NOMO-1 treated with DMSO at 0.1 percent for 48 hours (cell line): ENCODE results near the gene GRIN1.

Source experiments
- DNase-seq: peaks from one replicate; lab custom pipeline; 2025; ENCODE audit not compliant: unreplicated experiment; lab: John Stamatoyannopoulos, UW

The GRIN1 gene

DNA sequence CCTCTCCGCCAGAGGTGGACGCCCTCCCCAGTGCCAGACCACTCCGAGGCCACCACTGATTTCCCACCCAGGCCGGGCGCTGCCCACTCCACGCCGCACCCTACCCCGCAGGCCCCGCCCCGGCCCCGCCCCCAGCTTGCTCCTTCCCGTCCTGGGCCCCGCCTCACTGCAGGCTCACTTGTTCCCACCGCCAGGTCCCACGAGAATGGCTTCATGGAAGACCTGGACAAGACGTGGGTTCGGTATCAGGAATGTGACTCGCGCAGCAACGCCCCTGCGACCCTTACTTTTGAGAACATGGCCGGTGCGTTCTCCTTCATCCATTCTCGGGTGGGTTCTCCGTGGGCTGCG lies 24.4 kb downstream of the GRIN1 start:
- DNase-seq = no peak

DNA sequence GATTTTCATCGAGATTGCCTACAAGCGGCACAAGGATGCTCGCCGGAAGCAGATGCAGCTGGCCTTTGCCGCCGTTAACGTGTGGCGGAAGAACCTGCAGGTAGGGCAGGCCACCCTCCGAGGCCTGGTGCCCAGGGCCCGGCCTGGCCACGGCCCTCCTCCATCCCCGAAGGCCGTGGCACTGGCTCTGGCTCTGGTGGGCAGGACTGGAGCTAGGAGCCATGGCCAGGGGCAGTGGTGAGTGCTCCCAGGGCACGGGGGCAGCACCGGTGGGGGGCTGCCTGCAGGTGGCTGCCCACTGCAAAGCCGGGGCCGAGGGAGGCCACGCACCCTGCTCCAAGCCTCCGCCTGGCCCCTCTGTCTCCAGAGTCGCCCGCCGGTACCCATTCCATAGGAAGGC lies 24.9 kb downstream of the GRIN1 start:
- DNase-seq = no peak

DNA sequence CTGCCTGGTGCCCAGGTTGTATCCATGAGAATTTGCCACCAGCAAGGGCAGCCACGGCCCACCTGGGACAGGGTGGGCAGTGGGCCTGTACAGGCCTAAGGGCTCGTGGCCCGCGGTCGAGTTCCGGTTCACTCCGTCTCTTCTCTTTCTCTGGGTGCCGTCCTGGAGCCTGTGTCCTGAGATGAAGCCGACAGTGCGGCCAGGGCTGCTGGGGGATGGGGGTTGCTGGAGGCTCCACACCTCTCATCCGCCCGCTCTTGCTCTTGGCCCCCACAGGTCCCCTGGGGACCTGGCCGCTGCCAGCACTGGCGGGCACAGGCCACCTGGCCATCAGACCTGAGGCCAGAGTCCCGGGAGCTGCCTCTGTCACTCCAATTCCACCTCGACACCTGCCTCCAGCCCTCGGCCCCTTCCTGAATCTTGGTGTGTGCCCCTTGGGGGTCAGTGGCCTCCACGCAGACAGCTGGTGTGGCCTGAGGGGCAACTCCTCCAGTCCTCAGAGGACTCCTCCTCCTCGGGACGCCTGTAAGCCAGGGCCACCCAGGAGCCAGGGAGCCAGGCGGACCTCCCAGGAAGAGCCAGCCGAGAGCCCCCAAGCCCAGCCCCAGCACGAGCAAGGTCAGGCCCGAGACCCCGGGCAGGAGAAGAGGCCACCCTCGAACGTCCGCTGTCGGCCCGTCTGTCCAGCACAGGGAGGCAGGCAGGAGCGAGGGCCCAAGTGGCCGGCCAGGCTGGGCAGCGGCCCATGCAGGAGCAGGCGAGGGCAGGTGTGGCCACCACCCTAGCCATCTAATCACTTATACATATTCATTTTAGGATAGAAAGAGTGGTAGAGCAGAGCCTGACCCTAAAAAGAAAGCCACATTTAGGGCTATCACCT lies 25.7 kb downstream of the GRIN1 start:
- DNase-seq = no peak

DNA sequence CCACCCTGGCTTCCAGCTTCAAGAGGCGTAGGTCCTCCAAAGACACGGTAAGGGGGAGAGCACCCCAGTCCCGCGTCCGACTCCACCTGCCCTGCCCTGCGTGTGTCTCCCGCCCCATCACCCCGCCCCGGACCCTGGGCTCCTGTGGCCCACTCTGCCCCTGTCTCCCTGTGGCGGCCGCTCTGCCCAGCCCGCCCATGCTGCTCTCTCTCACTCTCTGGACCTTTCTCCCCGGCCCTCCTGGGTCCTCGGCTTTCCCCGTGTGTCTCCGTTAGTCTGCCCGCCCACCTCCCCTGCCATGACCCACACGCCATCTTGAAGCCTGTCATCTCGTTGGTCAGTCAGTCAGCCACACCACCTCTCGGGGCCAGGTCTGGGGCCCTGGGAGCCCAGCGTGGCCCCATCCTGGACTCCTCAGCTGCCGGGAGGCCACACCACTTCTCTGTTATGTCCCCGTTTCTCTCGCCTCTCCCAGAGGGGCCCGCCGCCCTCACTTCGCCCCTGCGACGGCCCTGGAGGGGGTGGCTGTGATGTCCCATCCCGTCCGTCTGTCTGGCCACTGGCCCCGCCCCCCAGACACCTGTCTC lies 26.4 kb downstream of the GRIN1 start:
- no peak for DNase-seq

DNA sequence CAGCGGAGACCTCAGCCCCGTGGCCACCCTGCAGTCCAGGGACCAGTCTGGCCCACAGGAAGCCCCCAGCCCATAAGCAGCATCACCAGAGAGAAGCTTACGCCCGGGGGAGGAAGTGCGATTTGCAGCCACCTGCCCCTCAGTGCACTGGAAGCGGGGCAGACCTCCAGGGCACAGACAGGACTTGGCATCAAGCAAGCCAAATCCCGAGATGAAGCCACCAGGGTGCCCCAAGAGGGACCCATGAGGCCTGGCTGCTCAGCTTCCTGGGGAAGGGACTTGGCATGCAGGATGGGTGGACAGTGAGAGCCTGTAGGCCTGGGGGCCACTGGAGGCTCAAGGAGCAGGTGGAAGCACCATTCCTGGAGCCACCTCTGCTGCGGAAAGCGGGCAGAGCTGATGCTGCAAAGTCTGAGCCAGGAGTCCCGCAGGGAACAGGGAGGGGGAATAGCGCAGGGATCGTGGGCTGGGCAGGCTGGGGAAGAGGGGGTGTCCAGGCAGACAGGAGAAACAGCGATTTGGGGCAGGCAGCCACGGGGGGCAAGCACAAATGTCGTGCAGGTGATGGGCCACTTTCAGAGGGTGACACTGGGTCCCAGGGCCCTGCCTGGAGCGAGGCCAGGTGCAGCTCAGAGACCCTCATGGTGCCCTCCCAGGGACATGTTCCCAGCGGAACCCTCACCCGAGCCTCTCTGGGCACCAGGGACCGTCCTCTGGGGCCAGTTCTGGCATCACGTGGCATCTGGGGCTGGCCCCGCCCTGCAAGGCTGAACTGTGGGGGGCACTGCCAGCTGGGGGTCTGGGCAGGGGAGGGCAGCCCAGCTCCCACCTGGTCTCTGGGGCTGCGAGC lies 27.7 kb downstream of the GRIN1 start:
- no peak for DNase-seq

DNA sequence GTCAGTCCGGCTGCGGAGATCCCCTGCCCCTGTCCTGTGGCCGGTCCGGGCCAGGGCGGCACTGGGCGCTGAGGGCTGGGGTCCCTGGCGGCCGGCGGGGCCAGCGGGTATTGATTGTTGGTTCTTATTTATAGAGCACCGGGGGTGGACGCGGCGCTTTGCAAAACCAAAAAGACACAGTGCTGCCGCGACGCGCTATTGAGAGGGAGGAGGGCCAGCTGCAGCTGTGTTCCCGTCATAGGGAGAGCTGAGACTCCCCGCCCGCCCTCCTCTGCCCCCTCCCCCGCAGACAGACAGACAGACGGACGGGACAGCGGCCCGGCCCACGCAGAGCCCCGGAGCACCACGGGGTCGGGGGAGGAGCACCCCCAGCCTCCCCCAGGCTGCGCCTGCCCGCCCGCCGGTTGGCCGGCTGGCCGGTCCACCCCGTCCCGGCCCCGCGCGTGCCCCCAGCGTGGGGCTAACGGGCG lies 28.4 kb downstream of the GRIN1 start:
- no peak for DNase-seq

DNA sequence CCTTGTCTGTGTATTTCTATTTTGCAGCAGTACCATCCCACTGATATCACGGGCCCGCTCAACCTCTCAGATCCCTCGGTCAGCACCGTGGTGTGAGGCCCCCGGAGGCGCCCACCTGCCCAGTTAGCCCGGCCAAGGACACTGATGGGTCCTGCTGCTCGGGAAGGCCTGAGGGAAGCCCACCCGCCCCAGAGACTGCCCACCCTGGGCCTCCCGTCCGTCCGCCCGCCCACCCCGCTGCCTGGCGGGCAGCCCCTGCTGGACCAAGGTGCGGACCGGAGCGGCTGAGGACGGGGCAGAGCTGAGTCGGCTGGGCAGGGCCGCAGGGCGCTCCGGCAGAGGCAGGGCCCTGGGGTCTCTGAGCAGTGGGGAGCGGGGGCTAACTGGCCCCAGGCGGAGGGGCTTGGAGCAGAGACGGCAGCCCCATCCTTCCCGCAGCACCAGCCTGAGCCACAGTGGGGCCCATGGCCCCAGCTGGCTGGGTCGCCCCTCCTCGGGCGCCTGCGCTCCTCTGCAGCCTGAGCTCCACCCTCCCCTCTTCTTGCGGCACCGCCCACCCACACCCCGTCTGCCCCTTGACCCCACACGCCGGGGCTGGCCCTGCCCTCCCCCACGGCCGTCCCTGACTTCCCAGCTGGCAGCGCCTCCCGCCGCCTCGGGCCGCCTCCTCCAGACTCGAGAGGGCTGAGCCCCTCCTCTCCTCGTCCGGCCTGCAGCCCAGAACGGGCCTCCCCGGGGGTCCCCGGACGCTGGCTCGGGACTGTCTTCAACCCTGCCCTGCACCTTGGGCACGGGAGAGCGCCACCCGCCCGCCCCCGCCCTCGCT lies 29.0 kb downstream of the GRIN1 start:
- DNase-seq = no peak

DNA sequence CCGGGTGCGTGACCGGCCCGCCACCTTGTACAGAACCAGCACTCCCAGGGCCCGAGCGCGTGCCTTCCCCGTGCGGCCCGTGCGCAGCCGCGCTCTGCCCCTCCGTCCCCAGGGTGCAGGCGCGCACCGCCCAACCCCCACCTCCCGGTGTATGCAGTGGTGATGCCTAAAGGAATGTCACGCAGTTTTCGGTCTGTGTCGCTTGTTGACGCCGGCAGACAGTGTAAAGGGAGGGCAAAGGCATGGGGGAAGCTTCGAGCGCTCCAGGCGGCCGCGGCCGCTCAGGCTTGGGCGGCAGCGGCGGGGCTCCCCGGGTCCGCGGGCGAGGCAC lies 29.6 kb downstream of the GRIN1 start:
- no peak for DNase-seq

DNA sequence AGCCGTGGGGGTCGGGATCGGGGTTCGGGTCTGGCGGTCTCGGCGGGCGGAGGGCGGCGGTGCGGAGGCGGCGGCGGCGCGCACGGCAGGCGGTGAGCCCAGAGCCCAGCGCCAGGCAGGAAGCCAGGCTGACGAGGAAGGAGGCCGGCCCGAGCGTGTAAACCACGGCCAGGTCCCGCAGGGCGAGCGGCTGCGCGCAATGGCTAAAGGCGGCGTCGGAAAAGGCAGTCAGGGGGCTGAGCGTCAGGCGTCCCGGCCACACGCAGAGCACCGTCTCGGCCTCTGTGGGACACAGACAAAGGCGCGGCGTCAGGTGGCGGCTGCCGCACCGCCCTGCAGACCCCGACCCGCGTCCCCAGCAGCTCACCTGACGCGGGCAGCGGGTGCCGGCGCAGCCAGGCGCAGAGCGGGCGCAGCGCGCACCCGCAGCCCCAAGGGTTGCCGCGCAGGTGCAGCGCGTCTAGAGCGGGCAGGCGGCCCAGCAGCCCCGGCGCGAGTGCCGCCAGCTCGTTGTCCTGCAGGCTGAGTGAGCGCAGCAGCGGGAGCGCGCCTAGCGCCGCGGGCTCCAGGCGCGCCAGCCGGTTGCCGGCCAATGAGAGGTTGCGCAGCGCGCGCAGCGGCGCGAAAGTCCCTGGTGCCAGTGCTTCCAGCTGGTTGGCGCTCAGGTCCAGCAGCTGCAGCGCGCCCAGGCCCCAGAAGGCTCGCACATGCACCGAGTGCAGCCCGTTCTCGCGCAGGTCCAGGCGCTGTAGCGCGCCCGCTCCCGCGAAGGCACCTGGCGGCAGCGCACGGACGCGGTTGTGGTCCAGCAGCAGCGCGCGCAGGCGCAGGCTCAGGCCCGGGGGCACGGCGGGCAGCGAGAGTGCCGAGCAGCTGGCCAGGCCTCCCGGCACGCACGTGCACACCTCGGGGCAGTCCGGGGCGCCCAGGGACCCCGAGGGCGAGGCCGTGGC lies 30.2 kb downstream of the GRIN1 start:
- DNase-seq = peak; percentile 53

DNA sequence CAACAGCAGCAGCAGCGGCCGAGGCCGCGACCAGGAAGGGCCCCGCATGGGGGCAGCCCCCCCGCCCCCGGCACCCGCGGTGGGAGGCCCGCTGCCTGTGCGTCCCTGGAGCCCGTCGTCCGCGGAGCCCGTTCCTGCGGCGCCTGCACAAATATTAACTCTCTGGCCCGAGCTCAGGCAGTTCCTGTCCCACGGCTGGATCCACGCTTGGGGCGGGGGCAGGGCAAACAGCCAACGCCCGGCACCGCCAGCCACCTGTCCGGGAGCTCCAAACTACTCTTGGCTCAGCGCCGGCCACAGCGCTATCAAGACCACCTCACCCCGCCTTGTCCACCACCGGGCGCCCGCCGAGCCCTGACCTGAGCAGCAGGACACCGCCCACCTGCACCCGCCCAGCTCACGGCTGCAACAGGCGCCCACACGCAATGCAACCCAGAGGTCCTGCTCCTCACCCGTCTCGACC lies 31.0 kb downstream of the GRIN1 start, which contains the start of gene LRRC26:
Gene LRRC26, minus strand, starts transcription at position 156 of the 463 bp plus-strand sequence. Its CDS starts 108 bp downstream, at position 48.
- DNase-seq = no peak

DNA sequence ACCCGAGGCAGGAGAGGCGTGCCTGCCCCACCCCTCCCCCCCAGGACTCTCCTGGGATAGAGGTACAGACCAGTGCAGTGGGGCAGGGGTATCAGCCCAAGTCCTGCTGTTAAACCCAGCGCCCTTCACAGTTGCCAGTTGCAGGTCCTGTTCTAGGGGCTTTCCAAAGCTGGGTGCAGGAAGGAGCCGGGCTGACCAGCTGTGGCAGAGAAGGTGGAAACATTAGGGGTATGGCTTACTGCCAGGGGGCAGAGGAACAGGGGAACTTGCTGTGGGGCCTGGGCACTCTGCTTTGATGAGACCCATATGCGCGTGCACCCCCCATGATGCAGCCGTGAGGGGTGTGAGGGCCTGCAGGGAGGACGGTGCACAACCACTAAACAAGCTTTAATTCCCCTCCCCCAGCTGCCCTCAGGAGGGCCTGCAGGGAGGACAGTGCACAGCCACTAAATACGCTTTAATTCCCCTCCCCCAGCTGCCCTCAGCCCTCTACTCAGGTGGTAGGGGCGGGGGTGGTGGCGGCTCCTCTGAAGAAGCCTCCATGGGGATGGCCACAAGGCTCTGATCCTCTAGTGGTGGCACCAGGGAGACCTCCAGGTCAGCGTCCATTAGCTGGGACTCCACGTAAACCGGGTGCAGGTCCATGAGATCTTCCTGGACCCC lies 31.7 kb downstream of the GRIN1 start:
- DNase-seq = no peak

DNA sequence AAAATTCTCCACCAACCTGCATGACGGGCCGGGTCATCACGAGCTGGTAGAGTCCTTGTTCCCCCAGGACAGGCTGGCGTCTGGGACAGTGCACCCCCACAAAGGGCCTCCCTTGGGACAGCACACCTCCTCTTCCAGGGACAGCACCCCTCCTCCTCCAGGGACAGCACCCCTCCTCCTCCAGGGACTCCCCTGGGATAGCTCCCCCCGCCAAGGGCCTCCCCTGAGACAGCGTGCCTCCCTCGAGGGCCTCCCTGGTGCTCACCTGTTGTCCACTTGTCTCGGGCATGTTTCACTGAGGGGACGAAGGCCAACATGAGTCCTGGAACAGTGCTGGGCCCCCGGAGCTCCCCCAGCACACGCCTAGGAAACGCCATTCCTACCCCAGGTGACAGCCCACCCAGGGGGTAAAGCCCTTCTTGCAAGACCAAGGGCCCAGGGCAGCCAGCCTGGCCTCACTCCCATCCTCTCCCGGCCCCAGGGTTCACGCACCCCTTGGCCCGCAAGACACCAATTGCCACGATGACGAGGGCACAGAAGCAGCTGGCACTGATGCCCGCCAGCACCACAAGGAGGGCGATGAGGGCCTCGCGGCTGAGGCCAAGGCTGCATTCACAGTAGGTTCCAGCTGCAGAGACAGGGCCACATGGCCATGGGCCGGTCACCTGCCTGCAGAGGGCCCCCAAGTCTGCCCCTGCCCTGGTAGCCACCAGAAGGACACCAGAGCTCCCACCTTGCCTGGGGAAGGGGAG lies 32.4 kb downstream of the GRIN1 start:
- DNase-seq = no peak

DNA sequence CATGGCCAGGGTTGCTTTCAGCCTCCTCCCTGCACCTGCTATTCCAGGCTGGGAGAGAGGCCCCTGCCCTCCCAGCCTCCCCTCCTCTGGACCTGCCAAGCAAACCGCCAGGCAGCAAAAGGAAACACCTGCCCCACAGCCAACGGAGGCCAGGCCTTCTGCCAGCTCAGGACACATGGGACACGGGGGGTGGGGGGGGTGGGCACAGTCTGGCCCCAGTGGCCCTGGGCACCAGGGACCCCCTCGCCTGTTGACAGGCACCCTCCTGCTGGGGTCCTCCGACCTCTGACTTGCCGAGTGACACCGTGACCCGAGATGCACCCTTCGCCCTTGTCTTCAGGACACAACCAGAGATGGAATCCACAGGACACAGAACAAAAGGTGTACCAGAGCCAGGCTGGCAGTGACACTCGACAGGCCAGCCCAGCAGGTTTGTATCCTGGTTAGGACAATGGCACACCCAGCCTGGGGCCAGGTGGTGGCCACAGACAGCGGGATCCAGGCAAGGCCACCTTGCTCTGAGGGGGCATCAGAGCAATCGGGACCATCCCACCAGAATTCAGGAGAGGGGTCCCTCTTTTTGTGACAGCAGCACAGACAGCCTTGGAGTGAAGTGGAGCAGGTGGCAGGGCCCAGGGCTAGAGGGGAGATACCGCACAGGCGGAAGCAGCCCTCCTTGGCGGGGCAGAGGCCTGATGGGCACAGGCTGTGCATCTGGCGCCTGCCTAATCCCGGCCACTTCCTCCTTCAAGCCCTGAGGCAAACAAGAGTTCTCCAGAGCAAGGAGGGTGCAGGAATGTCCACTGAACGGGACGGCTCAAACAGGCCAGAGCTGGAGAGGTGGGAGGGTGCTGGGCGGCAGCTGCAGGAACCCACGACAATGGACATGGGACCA lies 34.2 kb downstream of the GRIN1 start:
- no peak for DNase-seq

DNA sequence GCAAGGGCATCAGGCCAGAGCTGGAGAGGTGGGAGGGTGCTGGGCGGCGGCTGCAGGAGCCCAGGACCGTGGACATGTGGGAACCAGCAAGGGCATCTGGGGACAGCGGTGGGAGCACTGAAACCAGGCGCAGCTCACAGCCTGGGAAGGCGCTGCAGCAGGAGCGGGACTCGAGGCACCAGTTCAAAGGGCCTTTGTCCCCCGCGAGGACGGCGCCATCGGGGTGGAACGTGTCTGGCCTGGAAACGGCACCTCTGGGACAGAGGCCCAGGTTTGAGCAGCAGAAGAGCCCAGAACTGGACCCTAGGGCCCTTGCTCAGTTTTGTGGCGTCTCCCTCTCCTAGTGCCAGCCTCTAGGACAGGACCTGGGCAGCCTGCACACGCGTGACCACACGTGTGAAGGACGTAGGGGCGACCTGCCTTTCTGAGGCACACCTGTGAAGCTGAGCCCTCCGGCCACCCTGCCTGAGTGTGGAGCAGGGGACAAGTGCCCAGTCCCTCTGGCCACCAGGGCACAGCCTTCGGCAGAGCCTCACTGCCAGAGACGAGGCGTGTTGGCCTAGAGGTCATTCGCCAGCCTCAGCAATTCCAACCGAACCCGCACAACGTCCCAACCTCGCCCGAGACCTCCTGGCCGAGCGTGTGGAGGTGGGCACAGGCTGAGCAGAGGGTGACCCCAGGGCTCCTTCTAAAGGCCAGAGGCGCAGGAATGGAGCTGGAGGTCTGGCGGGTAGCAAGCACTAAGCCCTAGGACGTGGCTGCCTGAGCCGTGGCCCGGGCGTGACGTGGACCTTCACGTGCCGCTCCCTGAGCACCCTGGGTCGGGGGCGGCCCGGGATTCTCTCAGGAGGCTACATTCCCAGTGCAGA lies 35.1 kb downstream of the GRIN1 start:
- no peak for DNase-seq

DNA sequence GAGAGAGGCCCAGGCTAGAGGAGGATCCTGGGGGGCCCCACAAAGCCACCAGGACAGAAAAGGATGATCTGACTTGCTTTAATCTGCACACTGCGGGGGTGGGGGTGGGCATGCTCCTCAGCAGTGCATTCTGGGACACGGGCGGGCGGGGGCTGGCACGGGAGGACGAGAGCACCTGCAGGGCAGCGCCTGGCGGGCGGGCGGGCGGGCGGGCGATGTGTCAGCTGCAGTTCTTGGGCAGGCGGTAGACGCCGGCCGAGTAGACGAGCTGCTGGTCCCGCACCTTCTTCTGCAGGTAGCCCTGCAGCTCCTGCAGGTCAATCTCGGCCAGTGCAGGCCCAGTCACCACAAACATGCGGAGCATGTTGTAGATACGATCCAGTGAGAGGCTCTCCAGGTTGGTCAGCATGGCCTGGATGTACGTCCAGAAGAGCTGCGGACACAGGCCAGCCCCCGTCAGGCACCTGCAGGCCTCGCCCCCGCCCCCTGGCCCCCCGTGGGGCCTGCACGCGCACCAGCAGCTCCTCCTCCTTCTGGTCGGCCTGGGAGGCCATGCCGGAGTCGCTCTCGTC lies 35.9 kb downstream of the GRIN1 start:
- no peak for DNase-seq

DNA sequence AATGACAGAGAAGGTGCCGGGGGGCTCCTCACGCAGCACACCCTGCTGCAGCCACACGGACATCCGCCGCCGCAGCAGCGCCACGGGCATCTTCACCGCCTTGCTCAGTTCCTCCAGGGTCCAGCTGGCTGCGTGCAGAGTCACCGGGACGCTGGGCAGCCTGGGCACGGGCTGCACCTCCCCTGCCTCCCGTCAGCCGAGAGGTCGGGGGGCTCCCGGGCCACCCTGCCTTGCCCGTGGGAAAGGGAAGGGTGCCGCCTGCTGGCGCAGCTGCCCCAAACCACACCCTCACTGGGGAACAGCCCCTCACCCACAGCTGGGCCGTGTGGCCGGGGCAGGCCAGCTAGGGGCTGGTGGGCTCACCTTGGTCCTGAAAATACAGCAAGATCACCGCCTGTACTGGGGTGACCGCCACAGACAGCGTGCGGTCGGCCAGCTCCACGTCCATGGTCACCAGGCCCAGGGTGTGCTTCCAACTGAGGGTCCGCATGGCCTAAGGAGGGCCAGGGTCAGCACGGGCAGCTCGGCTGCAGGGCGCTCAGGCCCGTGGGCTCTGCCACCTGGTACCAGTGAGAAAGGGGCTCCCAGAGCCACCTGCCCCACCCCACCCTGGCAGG lies 36.5 kb downstream of the GRIN1 start:
- DNase-seq = no peak
